Stimulated activated CD4-positive, alpha-beta T cell treated with anti-CD3 and anti-CD28 coated beads, Interleukin-1b, Interleukin-23, amount 100 ng/mL, for 48 hours (primary cell): Measurements from ENCODE around the gene ZC3H7B.
"Not testable (repeated sequence)": the region's sequence is repeated elsewhere in the genome, so short reads cannot be mapped to it uniquely, and the experiment has no call there.

Experiments
- DNase-seq: peaks from one replicate; pipeline ENCODE4 v3.0.0-alpha.2; 2020

ZC3H7B gene

GRCh38 chr22:41288245-41288946 lies 12.9 kb upstream of the ZC3H7B start:
- no peak for DNase-seq

- DNase-seq: no peak
These were observed 11.7 kb upstream of the ZC3H7B start for GRCh38 chr22:41289671-41290070.

- no peak for DNase-seq
These were observed 10.8 kb upstream of the ZC3H7B start for GRCh38 chr22:41290262-41291221.

- not testable (repeated sequence) for DNase-seq
These were observed 6.5 kb upstream of the ZC3H7B start for GRCh38 chr22:41294816-41295215.

GRCh38 chr22:41296826-41297667 lies 4.3 kb upstream of the ZC3H7B start:
- no peak for DNase-seq

GRCh38 chr22:41300661-41301060 lies 664 bp upstream of the ZC3H7B start:
- DNase-seq: no peak

GRCh38 chr22:41302021-41302767 lies 869 bp downstream of the ZC3H7B start:
- DNase-seq: no peak

GRCh38 chr22:41302811-41303210 lies 1.5 kb downstream of the ZC3H7B start:
- DNase-seq: no peak

- DNase-seq: no peak
These were observed 4.3 kb downstream of the ZC3H7B start for GRCh38 chr22:41305646-41306045.

- DNase-seq: no peak
These were observed 6.7 kb downstream of the ZC3H7B start for GRCh38 chr22:41308054-41308453.

GRCh38 chr22:41308544-41308947 lies 7.2 kb downstream of the ZC3H7B start:
- DNase-seq: no peak

- DNase-seq: no peak
These were observed 9.0 kb downstream of the ZC3H7B start for GRCh38 chr22:41310336-41310735.

- DNase-seq: no peak
These were observed 10.2 kb downstream of the ZC3H7B start for GRCh38 chr22:41311487-41311886.

GRCh38 chr22:41314821-41315220 lies 13.5 kb downstream of the ZC3H7B start:
- DNase-seq: no peak

- no peak for DNase-seq
These were observed 14.3 kb downstream of the ZC3H7B start for GRCh38 chr22:41315586-41315985.

GRCh38 chr22:41320416-41321240 lies 19.3 kb downstream of the ZC3H7B start:
- DNase-seq: no peak

GRCh38 chr22:41324821-41325528 lies 23.6 kb downstream of the ZC3H7B start:
- no peak for DNase-seq

GRCh38 chr22:41327124-41327523 lies 25.8 kb downstream of the ZC3H7B start:
- DNase-seq: no peak

- no peak for DNase-seq
These were observed 28.8 kb downstream of the ZC3H7B start for GRCh38 chr22:41330169-41330568.

GRCh38 chr22:41332217-41332939 lies 31.1 kb downstream of the ZC3H7B start:
- DNase-seq: no peak
